Ovary (tissue), 3 donors: ENCODE results near the gene PCBP3.

Experiments used
- EP300 ChIP-seq: sonication (generic); formaldehyde crosslinking; IDR thresholded peaks from one replicate; pipeline ENCODE4 v1.6.1; 2017; ENCODE audit warnings: antibody characterized with exemption
- POLR2A ChIP-seq: fragments of 450-650 bp; IDR thresholded peaks from one replicate; pipeline ENCODE4 v1.6.1; 2017; ENCODE audit warnings: antibody characterized with exemption, mild to moderate bottlenecking, moderate library complexity
- TF ChIP-seq, protein P1 (sequence below), 3 donors: fragments of 450-650 bp in 2 of 3; fragments of 200-600 bp in 1 of 3; IDR thresholded peaks; one replicate each; pipeline versions ENCODE4 v1.5.1 to v1.8.0; 2016 to 2022; ENCODE audit warnings: antibody characterized with exemption in 3 of 3, mild to moderate bottlenecking in 1 of 3
- donor health status: DM: no; HTN: no; CAD: no.

GRCh38 chr21:45613881-45614280 is 29.6 kb upstream of the PCBP3 start:
- TF ChIP-seq EP300 (no peak), POLR2A (no peak)
- TF ChIP-seq, protein P1, sequence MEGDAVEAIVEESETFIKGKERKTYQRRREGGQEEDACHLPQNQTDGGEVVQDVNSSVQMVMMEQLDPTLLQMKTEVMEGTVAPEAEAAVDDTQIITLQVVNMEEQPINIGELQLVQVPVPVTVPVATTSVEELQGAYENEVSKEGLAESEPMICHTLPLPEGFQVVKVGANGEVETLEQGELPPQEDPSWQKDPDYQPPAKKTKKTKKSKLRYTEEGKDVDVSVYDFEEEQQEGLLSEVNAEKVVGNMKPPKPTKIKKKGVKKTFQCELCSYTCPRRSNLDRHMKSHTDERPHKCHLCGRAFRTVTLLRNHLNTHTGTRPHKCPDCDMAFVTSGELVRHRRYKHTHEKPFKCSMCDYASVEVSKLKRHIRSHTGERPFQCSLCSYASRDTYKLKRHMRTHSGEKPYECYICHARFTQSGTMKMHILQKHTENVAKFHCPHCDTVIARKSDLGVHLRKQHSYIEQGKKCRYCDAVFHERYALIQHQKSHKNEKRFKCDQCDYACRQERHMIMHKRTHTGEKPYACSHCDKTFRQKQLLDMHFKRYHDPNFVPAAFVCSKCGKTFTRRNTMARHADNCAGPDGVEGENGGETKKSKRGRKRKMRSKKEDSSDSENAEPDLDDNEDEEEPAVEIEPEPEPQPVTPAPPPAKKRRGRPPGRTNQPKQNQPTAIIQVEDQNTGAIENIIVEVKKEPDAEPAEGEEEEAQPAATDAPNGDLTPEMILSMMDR (IDR thresholded peaks at IDR 0.05), result no peak
